HG03139 (cell line): ENCODE measurements around the gene DMRTC1B.
"Not testable (repeated sequence)": the region's sequence is repeated elsewhere in the genome, so short reads cannot be mapped to it uniquely, and the experiment has no call there.

Source experiments
- ATAC-seq: cut with Tn5 transposase; IDR thresholded peaks from one replicate; pipeline ENCODE4 v1.9.1; 2021; ENCODE audit not compliant: unreplicated experiment

DMRTC1B gene

GRCh38 chrX:72776653-72777466, at the start of gene DMRTC1B:
DMRTC1B (plus strand) TSS chrX:72776890; CDS start chrX:72845136, 68,246 bp downstream.
- peak; percentile 83 for ATAC-seq

GRCh38 chrX:72727846-72728245, 48.8 kb upstream of the DMRTC1B start:
- ATAC-seq, result no peak

- ATAC-seq, result not testable (repeated sequence)
Observed at GRCh38 chrX:72733636-72734035, 43.1 kb upstream of the DMRTC1B start.

- ATAC-seq, result no peak
Observed at GRCh38 chrX:72735561-72735960, 41.1 kb upstream of the DMRTC1B start.

- not testable (repeated sequence) for ATAC-seq
Observed at GRCh38 chrX:72745546-72745945, 31.1 kb upstream of the DMRTC1B start.

- ATAC-seq, result not testable (repeated sequence)
Observed at GRCh38 chrX:72748545-72748944, 28.1 kb upstream of the DMRTC1B start.

- ATAC-seq, result not testable (repeated sequence)
Observed at GRCh38 chrX:72760454-72760853, 16.2 kb upstream of the DMRTC1B start.

GRCh38 chrX:72777467-72777790, 739 bp downstream of the DMRTC1B start:
- peak; percentile 64 for ATAC-seq

GRCh38 chrX:72778146-72778545, 1.5 kb downstream of the DMRTC1B start:
- ATAC-seq, result not testable (repeated sequence)

GRCh38 chrX:72782560-72782959, 5.9 kb downstream of the DMRTC1B start, which contains the start of gene FAM236B:
FAM236B (minus strand) TSS chrX:72782660; CDS start chrX:72782560, 100 bp downstream.
- not testable (repeated sequence) for ATAC-seq

GRCh38 chrX:72783365-72783936, 6.8 kb downstream of the DMRTC1B start:
- ATAC-seq, result not testable (repeated sequence)

GRCh38 chrX:72783964-72784363, 7.3 kb downstream of the DMRTC1B start:
- ATAC-seq, result not testable (repeated sequence)

- not testable (repeated sequence) for ATAC-seq
Observed at GRCh38 chrX:72788142-72788541, 11.5 kb downstream of the DMRTC1B start.

- not testable (repeated sequence) for ATAC-seq
Observed at GRCh38 chrX:72790390-72790789, 13.7 kb downstream of the DMRTC1B start.

- not testable (repeated sequence) for ATAC-seq
Observed at GRCh38 chrX:72808110-72808509, 31.4 kb downstream of the DMRTC1B start, which contains the start of gene FAM236D. FAM236D (minus strand) TSS chrX:72808210; CDS start chrX:72808110, 100 bp downstream.

- ATAC-seq, result not testable (repeated sequence)
Observed at GRCh38 chrX:72830701-72831100, 54.0 kb downstream of the DMRTC1B start.

- ATAC-seq, result not testable (repeated sequence)
Observed at GRCh38 chrX:72837532-72837931, 60.8 kb downstream of the DMRTC1B start.

- ATAC-seq, result not testable (repeated sequence)
Observed at GRCh38 chrX:72882898-72883297, 106.2 kb downstream of the DMRTC1B start.

- not testable (repeated sequence) for ATAC-seq
Observed at GRCh38 chrX:72889740-72890139, 113.0 kb downstream of the DMRTC1B start.
